ENCODE measurements around the gene STX1A.

The STX1A gene

GRCh38 chr7:73758581-73759138 is 39.2 kb upstream of the STX1A start:
- TF ChIP-seq CTCF (IDR thresholded peaks at IDR 0.05; ENCODE audit: extremely low read depth, missing control alignments): no peak
- no peak for DNase-seq (ENCODE audit: low spot score)

GRCh38 chr7:73749931-73750776 is 30.7 kb upstream of the STX1A start:
- DNase-seq (ENCODE audit: low spot score): no peak
- TF ChIP-seq CTCF (IDR thresholded peaks at IDR 0.05; ENCODE audit: extremely low read depth, missing control alignments): no peak

- TF ChIP-seq CTCF (IDR thresholded peaks at IDR 0.05; ENCODE audit: extremely low read depth, missing control alignments): no peak
- no peak for DNase-seq (ENCODE audit: low spot score)
Observed at GRCh38 chr7:73746378-73746777, 26.9 kb upstream of the STX1A start.

- TF ChIP-seq CTCF (IDR thresholded peaks at IDR 0.05; ENCODE audit: extremely low read depth, missing control alignments): no peak
- DNase-seq (ENCODE audit: low spot score): no peak
Observed at GRCh38 chr7:73742753-73743641, 23.5 kb upstream of the STX1A start.

GRCh38 chr7:73742338-73742752 is 22.9 kb upstream of the STX1A start:
- TF ChIP-seq CTCF (IDR thresholded peaks at IDR 0.05; ENCODE audit: extremely low read depth, missing control alignments): no peak
- no peak for DNase-seq (ENCODE audit: low spot score)

GRCh38 chr7:73741600-73741999 is 22.1 kb upstream of the STX1A start:
- TF ChIP-seq CTCF (IDR thresholded peaks at IDR 0.05; ENCODE audit: extremely low read depth, missing control alignments): no peak
- no peak for DNase-seq (ENCODE audit: low spot score)

- DNase-seq (ENCODE audit: low spot score): no peak
- TF ChIP-seq CTCF (IDR thresholded peaks at IDR 0.05; ENCODE audit: extremely low read depth, missing control alignments): no peak
Observed at GRCh38 chr7:73740771-73741170, 21.3 kb upstream of the STX1A start.
